Bronchial epithelial cell (primary cell): ENCODE measurements around the gene IL31RA. TPM values are rescaled to one million over a fixed set of nuclear protein-coding genes. Genes with fewer than 3 reads are reported as not detected.

Experiments
- DNase-seq: peaks from one replicate; pipeline ENCODE4 v3.0.0-alpha.2; 2010; ENCODE audit warnings: low read depth
- FAIRE-seq: peaks from 2 replicates; lab custom pipeline; 2011; peaks lifted over from hg19 to GRCh38; lab: Jason Lieb, UNC
- H3K27me3 ChIP-seq: 2 replicates; pipeline ENCODE4 v1.5.1; 2011; ENCODE audit warnings: low read length; ENCODE audit not compliant: control insufficient read depth, insufficient read depth
- H3K36me3 ChIP-seq: 2 replicates; pipeline ENCODE4 v1.5.1; 2011; ENCODE audit warnings: low read length; ENCODE audit not compliant: control insufficient read depth, insufficient read depth
- H3K4me3 ChIP-seq: 2 replicates; pipeline ENCODE4 v1.5.1; 2011; ENCODE audit warnings: mild to moderate bottlenecking, low read depth, low read length, control low read depth
- CTCF ChIP-seq: IDR thresholded peaks from 2 replicates; pipeline ENCODE4 v1.5.1; 2011; ENCODE audit warnings: mild to moderate bottlenecking, moderate library complexity, low read length, control low read depth, inconsistent platforms; ENCODE audit not compliant: insufficient read depth, severe bottlenecking
- total RNA-seq: library from RNA; depleted of rRNA; stranded (reverse); fragments of >200 nt; gene quantifications from 2 replicates; pipeline ENCODE4 v1.2.1, GENCODE V29; 2014

Gene IL31RA
- total RNA-seq, 1 donor from 2014 or later = 0.26 TPM

GRCh38 chr5:55841976-55842375 lies 9.2 kb upstream of the IL31RA start:
- FAIRE-seq = no peak
- TF ChIP-seq CTCF = no peak
- H3K27me3 ChIP-seq = no peaks in the 10 kb centered on the region
- DNase-seq = no peak
- H3K36me3 ChIP-seq = no peaks in the 10 kb centered on the region
- no peak overlapping the region for H3K4me3 ChIP-seq

- no peak for TF ChIP-seq CTCF
- Histone ChIP-seq H3K36me3 (no peaks in the 10 kb centered on the region), H3K27me3 (no peaks in the 10 kb centered on the region), H3K4me3 (no peak overlapping the region)
- DNase-seq = peak; percentile 35
- no peak for FAIRE-seq
These were observed 3.3 kb upstream of the IL31RA start for GRCh38 chr5:55847837-55848236.

GRCh38 chr5:55848783-55849182 lies 2.4 kb upstream of the IL31RA start:
- no peak for TF ChIP-seq CTCF
- DNase-seq = no peak
- Histone ChIP-seq H3K36me3 (no peaks in the 10 kb centered on the region), H3K4me3 (no peak overlapping the region), H3K27me3 (no peaks in the 10 kb centered on the region)
- FAIRE-seq = no peak

GRCh38 chr5:55851675-55851979 lies 470 bp downstream of the IL31RA start:
- TF ChIP-seq CTCF = no peak
- no peak for DNase-seq
- Histone ChIP-seq H3K27me3 (no peaks in the 10 kb centered on the region), H3K4me3 (no peak overlapping the region), H3K36me3 (no peaks in the 10 kb centered on the region)
- no peak for FAIRE-seq

GRCh38 chr5:55852503-55852902 lies 1.3 kb downstream of the IL31RA start:
- no peaks in the 10 kb centered on the region for H3K27me3 ChIP-seq
- TF ChIP-seq CTCF = no peak
- no peak for DNase-seq
- no peak overlapping the region for H3K4me3 ChIP-seq
- no peak for FAIRE-seq
- no peaks in the 10 kb centered on the region for H3K36me3 ChIP-seq

GRCh38 chr5:55853041-55853670 lies 2.0 kb downstream of the IL31RA start:
- H3K27me3 ChIP-seq = no peaks in the 10 kb centered on the region
- peak; percentile 70 for DNase-seq
- H3K36me3 ChIP-seq = no peaks in the 10 kb centered on the region
- H3K4me3 ChIP-seq = no peak overlapping the region
- peak; percentile 7 for FAIRE-seq
- TF ChIP-seq CTCF = no peak
